Epithelial cell of esophagus (primary cell): ENCODE results near the gene BATF3.
"Not testable (repeated sequence)": the region's sequence is repeated elsewhere in the genome, so short reads cannot be mapped to it uniquely, and the experiment has no call there.

Experiments used
- DNase-seq: peaks from one replicate; pipeline ENCODE4 v3.0.0; 2010; ENCODE audit warnings: low read depth
- H3K4me3 ChIP-seq: 2 replicates; pipeline ENCODE4 v1.5.1; 2011; ENCODE audit warnings: mild to moderate bottlenecking, low read length, control low read depth
- CTCF ChIP-seq: IDR thresholded peaks from 2 replicates; pipeline ENCODE4 v1.5.1; 2011; ENCODE audit warnings: low read depth, mild to moderate bottlenecking, low read length, control low read depth, inconsistent platforms; ENCODE audit not compliant: insufficient read depth; ENCODE audit errors: missing control alignments

BATF3 gene

GRCh38 chr1:212640223-212640878 is 59.3 kb downstream of the BATF3 start:
- TF ChIP-seq CTCF: no peak
- H3K4me3 ChIP-seq: no peak overlapping the region

GRCh38 chr1:212639524-212639923 is 60.1 kb downstream of the BATF3 start:
- not testable (repeated sequence) for DNase-seq, H3K4me3 ChIP-seq

More at GRCh38 chr1:212640223-212640878, 59.3 kb downstream of the BATF3 start:
- no peak for DNase-seq

GRCh38 chr1:212638492-212639151 is 61.0 kb downstream of the BATF3 start:
- no peak overlapping the region for H3K4me3 ChIP-seq
- no peak for TF ChIP-seq CTCF

GRCh38 chr1:212637902-212638301 is 61.7 kb downstream of the BATF3 start:
- H3K4me3 ChIP-seq: no peak overlapping the region
- TF ChIP-seq CTCF: no peak
- DNase-seq: no peak

More at GRCh38 chr1:212638492-212639151, 61.0 kb downstream of the BATF3 start:
- no peak for DNase-seq
